Measurements from ENCODE around the gene JARID2. TPM values are rescaled to one million over a fixed set of nuclear protein-coding genes. Genes with fewer than 3 reads are reported as not detected.
A peak's percentile ranks its signal among the peaks of the same experiment; 100 is the strongest.

The JARID2 gene
- total RNA-seq, 1 donor from 2014 or later = 3.8 TPM

- no peak for ATAC-seq
- no peak for DNase-seq (ENCODE audit: low spot score)
Measured at GRCh38 chr6:15391500-15391899, 145.6 kb downstream of the JARID2 start.

GRCh38 chr6:15392182-15392581, 146.3 kb downstream of the JARID2 start:
- ATAC-seq = no peak
- no peak for DNase-seq (ENCODE audit: low spot score)

DNA sequence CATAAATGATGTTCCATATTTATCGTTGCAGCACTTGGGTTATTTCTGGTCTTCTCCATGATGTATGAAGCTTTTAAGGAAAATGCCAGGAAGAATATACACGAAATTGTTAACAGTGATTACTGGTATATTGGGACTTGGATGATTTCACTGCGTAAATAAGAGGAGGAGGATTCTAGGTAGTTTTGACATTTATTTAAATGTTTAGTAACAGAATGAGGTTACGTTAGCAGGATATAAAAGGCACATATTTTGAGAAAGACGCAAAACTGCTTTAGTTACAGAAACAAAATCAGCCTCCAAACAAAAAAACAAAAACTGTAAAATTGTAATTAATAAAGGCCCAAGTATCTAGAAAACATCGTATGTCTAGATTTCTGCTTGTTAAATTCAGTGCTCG, 147.7 kb downstream of the JARID2 start:
- no peak for ATAC-seq

GRCh38 chr6:15395087-15395486, 149.2 kb downstream of the JARID2 start:
- DNase-seq (ENCODE audit: low spot score) (no peak), ATAC-seq (no peak)

More for the DNA sequence above, 147.7 kb downstream of the JARID2 start:
- no peak for DNase-seq (ENCODE audit: low spot score)

- ATAC-seq (peak; percentile 76), DNase-seq (ENCODE audit: low spot score) (peak; percentile 57)
Measured at GRCh38 chr6:15396808-15397207, 150.9 kb downstream of the JARID2 start.

DNA sequence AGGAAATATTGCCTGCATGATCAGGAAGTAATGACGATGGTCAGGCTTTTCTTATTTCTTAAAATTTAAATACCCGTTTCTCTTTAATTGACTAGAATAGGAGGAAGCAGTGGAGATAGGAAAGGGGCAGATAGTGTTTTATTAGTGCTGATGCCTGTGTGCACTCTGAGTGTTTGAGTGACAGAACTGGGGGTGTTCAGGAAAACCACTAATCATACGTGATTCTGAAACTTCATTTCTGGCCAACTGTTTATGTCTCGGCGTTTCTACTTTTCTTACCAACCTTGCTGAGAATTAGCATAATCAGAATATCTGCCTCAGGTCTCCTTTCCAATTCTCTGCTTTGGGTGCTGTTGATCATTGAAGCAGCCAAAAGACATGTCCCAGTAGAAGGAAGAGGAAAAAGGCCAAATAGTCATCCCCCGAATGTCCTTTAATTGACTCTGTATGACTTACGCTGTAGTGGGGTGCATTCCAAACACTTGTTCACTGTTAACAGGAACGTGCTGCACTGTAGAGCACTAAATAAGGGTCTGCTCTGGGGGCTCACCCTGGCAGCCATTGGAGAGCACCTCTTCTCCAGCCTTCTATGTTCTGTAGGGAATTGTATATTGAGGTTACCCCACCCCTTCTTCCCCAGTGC, 152.9 kb downstream of the JARID2 start:
- DNase-seq (ENCODE audit: low spot score) = no peak
- no peak for ATAC-seq

GRCh38 chr6:15399641-15400470, 154.0 kb downstream of the JARID2 start:
- ATAC-seq (peak; percentile 77), DNase-seq (ENCODE audit: low spot score) (peak; percentile 78)

GRCh38 chr6:15400572-15401004, 154.7 kb downstream of the JARID2 start:
- DNase-seq (ENCODE audit: low spot score) (peak; percentile 60), ATAC-seq (peak; percentile 59)

DNA sequence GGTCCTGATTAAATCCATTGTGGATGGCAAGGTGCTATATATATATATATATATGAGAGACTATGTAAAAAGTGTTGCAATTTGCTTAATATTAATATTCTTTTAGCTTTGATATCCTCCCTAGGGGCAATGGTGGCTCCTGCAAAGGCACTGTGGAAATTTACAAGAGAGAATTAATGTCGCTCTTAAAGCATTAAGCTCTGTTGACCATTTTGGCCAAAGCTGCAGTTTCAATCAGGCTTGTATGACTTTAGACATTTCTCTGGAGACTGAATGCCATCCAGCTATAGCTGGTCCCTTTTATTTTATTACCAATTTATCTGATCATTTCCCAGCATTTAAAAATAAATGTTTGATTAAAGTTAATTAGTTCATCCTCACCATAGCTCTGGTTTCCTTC, 155.3 kb downstream of the JARID2 start:
- ATAC-seq = no peak

DNA sequence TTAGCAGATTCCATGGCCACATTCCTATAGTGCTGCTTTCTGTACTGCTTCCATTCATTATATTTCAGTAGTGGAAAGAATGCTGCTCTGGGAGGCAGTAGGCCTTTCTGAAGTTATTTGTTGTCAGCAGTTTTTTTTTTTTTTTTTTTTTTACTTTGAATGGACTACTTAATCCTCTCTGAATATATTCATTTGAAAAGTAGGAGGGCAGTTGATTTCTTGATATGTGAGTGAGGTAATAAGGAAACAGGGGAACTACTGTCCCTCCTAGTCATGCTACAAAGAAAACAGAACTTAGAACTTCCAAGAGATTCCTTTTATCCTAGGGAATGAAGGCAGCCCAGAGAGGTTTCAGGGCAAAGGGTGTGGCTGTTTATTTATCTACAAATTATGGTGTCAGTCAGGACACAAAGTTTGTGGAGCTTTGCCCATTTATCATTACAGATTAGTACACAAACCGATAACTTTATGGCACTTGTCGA, 155.9 kb downstream of the JARID2 start:
- no peak for DNase-seq (ENCODE audit: low spot score)
- no peak for ATAC-seq

More for the DNA sequence above, 155.3 kb downstream of the JARID2 start:
- DNase-seq (ENCODE audit: low spot score) = no peak

DNA sequence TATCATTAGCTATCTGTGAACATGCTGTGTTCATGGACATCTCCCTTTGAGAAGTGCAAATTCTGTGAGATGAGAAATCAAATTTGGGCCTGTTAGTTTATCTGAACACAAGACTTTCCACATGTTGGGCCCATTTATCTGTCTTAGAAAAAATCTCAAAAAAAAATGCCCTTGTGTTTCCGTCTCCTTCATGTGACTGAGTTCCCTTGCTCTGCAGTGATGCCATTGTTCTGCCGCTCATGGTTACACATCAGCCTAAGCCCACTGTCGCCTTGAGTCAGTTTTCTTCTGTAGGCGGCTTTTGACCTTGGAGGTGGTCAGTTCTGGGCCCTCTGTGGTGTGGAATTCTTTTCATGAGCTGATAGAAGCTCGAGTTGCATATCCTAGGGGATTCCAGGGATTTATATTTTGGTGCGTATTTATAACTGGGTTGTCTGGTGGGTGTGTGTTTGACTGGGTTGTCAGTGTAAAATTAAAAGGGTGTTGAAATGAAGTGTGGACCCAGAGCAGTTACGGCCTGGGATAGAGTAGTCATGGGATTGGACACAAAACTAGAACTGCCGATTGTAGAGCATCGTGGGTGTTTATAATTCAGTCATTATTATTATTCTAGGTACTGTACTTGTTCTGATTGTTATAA, 156.7 kb downstream of the JARID2 start:
- DNase-seq (ENCODE audit: low spot score) (no peak), ATAC-seq (no peak)

DNA sequence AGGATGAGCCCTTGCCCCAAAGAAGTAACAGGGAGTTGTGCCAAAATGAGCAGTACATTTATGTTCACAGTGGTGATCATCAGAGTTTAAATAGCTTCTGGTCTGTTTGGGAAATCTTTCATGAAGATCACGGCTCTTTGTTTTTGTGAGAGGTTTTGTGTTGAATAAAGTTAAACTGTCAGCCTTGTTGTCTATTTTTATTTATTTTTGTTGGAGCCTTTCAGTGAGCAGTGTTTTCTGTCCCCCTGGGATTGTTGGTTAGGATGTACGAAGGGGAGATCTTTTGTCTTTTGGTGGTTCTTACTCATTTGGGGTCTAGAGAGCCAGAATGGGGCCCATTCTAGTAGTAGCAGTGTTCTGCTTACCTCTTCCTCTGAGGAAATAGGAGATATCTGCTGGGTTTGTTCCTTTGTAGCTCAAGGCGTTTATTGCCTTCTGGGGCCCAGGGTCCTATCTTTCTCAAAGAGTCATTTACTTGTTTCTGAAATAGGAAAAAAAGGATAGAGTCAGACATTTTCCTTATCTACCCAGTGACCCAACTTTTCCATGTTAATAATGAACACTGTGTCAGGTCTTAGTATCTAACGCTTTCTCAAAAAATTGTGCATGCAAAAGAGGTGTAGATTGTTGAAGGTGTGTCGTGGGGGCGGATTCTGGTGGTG, 157.4 kb downstream of the JARID2 start:
- no peak for DNase-seq (ENCODE audit: low spot score)
- ATAC-seq = no peak

- no peak for ATAC-seq
- no peak for DNase-seq (ENCODE audit: low spot score)
Measured at GRCh38 chr6:15404685-15404980, 158.8 kb downstream of the JARID2 start.

GRCh38 chr6:15405129-15406068, 159.5 kb downstream of the JARID2 start:
- DNase-seq (ENCODE audit: low spot score) (no peak), ATAC-seq (no peak)

GRCh38 chr6:15406452-15406851, 160.6 kb downstream of the JARID2 start:
- ATAC-seq (no peak), DNase-seq (ENCODE audit: low spot score) (no peak)

- DNase-seq (ENCODE audit: low spot score) (no peak), ATAC-seq (no peak)
Measured at GRCh38 chr6:15408008-15408407, 162.1 kb downstream of the JARID2 start.

- DNase-seq (ENCODE audit: low spot score) = no peak
- ATAC-seq = no peak
Measured at GRCh38 chr6:15408758-15409157, 162.9 kb downstream of the JARID2 start.

- DNase-seq (ENCODE audit: low spot score) = no peak
- no peak for ATAC-seq
Measured at GRCh38 chr6:15409301-15410125, 163.6 kb downstream of the JARID2 start.

DNA sequence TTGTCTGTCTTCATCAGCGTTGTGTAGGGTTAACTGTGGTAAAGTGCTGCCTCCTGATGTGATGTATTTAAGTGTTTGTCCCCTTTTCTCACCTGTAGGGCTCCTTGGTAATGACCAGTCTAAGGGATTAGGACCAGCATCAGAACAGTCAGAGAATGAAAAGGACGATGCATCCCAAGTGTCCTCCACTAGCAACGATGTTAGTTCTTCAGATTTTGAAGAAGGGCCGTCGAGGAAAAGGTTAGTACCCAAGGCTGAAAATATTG, 164.2 kb downstream of the JARID2 start:
- ATAC-seq (no peak), DNase-seq (ENCODE audit: low spot score) (no peak)

DNA sequence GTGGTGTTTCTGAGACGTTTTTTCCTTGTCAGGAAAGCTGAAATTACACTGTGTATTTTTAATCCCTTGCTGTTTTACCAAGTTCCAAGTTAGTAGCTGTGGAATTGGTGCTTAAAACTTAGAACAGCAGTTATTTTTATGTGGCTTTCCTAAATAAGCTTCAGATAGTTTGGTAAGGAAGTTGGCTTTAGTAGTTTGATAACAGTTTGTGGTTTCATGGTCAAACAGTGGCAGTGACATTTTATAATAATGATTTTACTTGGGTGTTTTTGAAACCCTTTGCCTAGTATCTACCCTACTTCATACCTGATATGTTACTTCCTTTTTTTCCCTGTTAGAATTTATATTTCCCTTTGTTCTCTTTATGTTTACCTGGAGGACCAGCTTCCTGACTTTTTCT, 164.9 kb downstream of the JARID2 start:
- no peak for ATAC-seq

More for the DNA sequence above, 164.9 kb downstream of the JARID2 start:
- DNase-seq (ENCODE audit: low spot score) = no peak

Measured in left lobe of liver (tissue), 2 donors.